GM13977 (cell line): Measurements from ENCODE around the gene CDKL5.

Experiments used
- DNase-seq: peaks from one replicate; pipeline ENCODE4 v3.0.0; 2012; ENCODE audit warnings: low spot score
- in situ Hi-C: fragments of 300-500 bp; cut with MboI; formaldehyde crosslinking; loops from one replicate; pipeline ENCODE4 v1.12.0; 2022; ENCODE audit warnings: low sequenced_read_pairs, low pct_unique_long_range_greater_than_20kb, mixed read lengths, inconsistent platforms; ENCODE audit not compliant: unreplicated experiment
- TF ChIP-seq, protein P1 (sequence below): IDR thresholded peaks from 2 replicates; pipeline ENCODE4 v1.5.1; 2012; ENCODE audit warnings: mild to moderate bottlenecking, control low read depth; ENCODE audit not compliant: insufficient read depth; ENCODE audit errors: extremely low read depth, missing control alignments

CDKL5 gene

GRCh38 chrX:18640686-18641085 is 215.3 kb downstream of the CDKL5 start:
- DNase-seq: no peak
- TF ChIP-seq, protein P1, sequence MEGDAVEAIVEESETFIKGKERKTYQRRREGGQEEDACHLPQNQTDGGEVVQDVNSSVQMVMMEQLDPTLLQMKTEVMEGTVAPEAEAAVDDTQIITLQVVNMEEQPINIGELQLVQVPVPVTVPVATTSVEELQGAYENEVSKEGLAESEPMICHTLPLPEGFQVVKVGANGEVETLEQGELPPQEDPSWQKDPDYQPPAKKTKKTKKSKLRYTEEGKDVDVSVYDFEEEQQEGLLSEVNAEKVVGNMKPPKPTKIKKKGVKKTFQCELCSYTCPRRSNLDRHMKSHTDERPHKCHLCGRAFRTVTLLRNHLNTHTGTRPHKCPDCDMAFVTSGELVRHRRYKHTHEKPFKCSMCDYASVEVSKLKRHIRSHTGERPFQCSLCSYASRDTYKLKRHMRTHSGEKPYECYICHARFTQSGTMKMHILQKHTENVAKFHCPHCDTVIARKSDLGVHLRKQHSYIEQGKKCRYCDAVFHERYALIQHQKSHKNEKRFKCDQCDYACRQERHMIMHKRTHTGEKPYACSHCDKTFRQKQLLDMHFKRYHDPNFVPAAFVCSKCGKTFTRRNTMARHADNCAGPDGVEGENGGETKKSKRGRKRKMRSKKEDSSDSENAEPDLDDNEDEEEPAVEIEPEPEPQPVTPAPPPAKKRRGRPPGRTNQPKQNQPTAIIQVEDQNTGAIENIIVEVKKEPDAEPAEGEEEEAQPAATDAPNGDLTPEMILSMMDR: no peak

GRCh38 chrX:18643243-18643642 is 217.8 kb downstream of the CDKL5 start:
- TF ChIP-seq, protein P1: no peak
- no peak for DNase-seq
- in situ Hi-C loops: no loop called here

More at GRCh38 chrX:18640686-18641085, 215.3 kb downstream of the CDKL5 start:
- in situ Hi-C loops: no loop called here

DNA sequence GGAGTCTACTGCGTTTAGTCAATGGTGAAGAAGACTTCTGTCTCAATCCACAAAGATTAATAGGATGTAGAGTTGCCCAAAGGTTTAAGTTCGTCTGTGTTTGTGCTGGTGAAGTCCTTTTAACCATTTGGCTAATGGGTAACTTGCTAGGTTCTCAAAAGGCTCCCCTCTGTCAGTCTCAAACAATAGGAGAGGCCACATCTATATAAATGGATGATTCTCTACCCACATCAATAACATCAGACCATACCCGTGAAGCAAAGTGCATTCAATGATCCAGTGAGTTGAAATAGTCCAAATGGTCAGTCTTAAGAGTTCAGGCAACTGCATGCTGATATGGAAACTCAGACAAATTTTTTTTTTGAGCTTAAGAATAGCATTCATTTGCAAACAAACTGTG is 218.4 kb downstream of the CDKL5 start:
- in situ Hi-C loops: no loop called here

GRCh38 chrX:18647621-18648020 is 222.2 kb downstream of the CDKL5 start:
- TF ChIP-seq, protein P1: no peak
- in situ Hi-C loops: no loop called here
- no peak for DNase-seq

More for the DNA sequence above, 218.4 kb downstream of the CDKL5 start:
- TF ChIP-seq, protein P1: no peak
- DNase-seq: no peak

GRCh38 chrX:18649498-18649951 is 224.1 kb downstream of the CDKL5 start:
- in situ Hi-C loops: no loop called here
- DNase-seq: no peak
- TF ChIP-seq, protein P1: no peak

DNA sequence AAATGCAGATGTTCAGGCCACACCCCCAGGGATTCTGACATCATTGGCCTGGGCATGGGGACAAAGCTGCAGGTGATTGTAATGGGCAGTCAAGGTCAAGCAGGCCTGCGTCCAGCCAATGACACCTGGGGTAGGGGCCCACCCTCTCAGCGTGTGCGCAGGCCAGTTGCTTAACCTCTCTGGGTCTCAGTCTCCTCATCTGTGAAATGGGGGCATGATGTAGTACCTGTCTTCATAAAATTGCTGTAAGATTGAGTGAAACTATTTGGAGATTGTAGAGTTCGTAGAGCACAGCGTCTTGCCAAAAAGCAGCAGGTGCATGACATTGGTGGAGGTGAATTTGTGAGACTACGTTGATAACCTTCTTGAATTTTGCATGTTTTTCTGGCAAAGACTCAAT is 225.3 kb downstream of the CDKL5 start:
- no peak for DNase-seq
- TF ChIP-seq, protein P1: no peak
- in situ Hi-C loops: no loop called here

GRCh38 chrX:18652636-18653035 is 227.2 kb downstream of the CDKL5 start:
- in situ Hi-C loops: no loop called here
- TF ChIP-seq, protein P1: no peak
- no peak for DNase-seq
